Stimulated activated CD4-positive, alpha-beta T cell treated with anti-CD3 and anti-CD28 coated beads, Interleukin-4, amount 100 ng/mL, for 24 hours (primary cell): ENCODE measurements around the gene TPGS1.

Experiments used
- DNase-seq: peaks from one replicate; pipeline ENCODE4 v3.0.0-alpha.2; 2020

TPGS1 gene

GRCh38 chr19:542173-542866, 35.0 kb downstream of the TPGS1 start:
- no peak for DNase-seq

- peak; percentile 73 for DNase-seq
Observed at GRCh38 chr19:543910-544608, 36.8 kb downstream of the TPGS1 start, which contains the start of gene GZMM. Gene GZMM (plus strand): TSS chr19:544053. CDS start chr19:544072, 19 bp downstream.

- no peak for DNase-seq
Observed at GRCh38 chr19:547117-547516, 39.8 kb downstream of the TPGS1 start.

GRCh38 chr19:547836-548720, 40.8 kb downstream of the TPGS1 start:
- DNase-seq, result no peak

- DNase-seq, result no peak
Observed at GRCh38 chr19:548886-549830, 41.9 kb downstream of the TPGS1 start.

GRCh38 chr19:554817-555216, 47.5 kb downstream of the TPGS1 start:
- DNase-seq, result no peak

GRCh38 chr19:555474-555808, 48.1 kb downstream of the TPGS1 start:
- no peak for DNase-seq

GRCh38 chr19:556611-557382, 49.5 kb downstream of the TPGS1 start:
- DNase-seq, result no peak

GRCh38 chr19:558770-559439, 51.6 kb downstream of the TPGS1 start:
- no peak for DNase-seq

GRCh38 chr19:560121-560520, 52.8 kb downstream of the TPGS1 start:
- no peak for DNase-seq

- no peak for DNase-seq
Observed at GRCh38 chr19:566403-566802, 59.1 kb downstream of the TPGS1 start.

GRCh38 chr19:566844-567243, 59.5 kb downstream of the TPGS1 start:
- no peak for DNase-seq

- no peak for DNase-seq
Observed at GRCh38 chr19:567296-567900, 60.1 kb downstream of the TPGS1 start.
